Stimulated activated CD4-positive, alpha-beta T cell treated with anti-CD3 and anti-CD28 coated beads, TNF-alpha, amount 100 ng/mL, for 1 hour (primary cell): ENCODE data around the gene UPK3BL2.
"Not testable (repeated sequence)": the region's sequence is repeated elsewhere in the genome, so short reads cannot be mapped to it uniquely, and the experiment has no call there.

Experiments used
- DNase-seq, 3 donors: peaks; one replicate each; pipeline ENCODE4 v3.0.0-alpha.2; 2020; ENCODE audit warnings: low read depth in 3 of 3, low spot score in 1 of 3

Gene UPK3BL2

GRCh38 chr7:102543596-102543995, at the start of gene UPK3BL2:
Gene UPK3BL2 (minus strand): TSS chr7:102543696. CDS start chr7:102543636, 60 bp downstream.
- DNase-seq = not testable (repeated sequence)

DNA sequence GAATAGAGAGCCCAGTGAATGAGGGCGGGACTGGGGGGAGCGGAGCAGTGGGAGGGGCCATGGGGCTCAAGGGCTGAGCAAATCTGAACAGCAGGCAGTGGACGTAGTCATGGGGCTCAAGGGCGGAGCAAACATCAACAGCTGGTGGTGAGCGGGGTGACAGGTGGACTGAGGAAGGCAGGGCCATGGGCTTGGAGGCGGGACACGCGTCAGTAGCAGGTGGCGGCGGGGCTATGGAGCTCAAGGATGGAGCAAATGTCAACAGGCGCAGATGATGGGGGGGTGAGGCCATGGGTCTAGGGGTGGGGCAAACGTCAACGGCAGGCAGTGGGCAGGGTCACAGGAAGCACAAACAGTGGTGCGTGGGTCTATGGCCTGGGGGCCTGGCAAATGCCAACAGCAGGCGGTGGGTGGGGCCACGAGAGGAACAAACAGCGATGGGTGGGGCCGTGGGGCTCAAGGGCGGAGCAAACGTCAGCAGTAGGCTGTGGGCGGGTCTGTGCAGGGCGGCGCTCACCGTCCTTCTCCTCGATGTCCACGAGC, 49.1 kb upstream of the UPK3BL2 start:
- not testable (repeated sequence) for DNase-seq

DNA sequence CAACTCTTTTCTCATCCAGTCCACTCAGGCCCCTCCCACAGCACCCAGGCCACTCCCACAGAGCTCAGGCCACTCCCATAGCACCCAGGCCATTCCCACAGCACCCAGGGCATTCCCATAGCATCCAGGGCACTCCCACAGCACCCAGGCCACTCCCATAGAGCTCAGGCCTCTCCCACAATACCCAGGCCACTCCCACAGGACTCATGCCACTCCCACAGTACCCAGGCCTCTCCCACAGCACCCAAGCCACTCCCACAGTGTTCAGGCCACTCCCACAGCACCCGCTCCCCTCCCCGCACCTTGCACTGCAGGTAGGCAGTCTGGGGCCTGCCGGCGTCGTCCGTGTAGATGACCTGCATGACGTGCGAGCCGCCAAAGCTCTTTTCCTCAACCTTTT, 46.4 kb upstream of the UPK3BL2 start:
- DNase-seq = not testable (repeated sequence)

GRCh38 chr7:102583495-102583894, 40.0 kb upstream of the UPK3BL2 start:
- not testable (repeated sequence) for DNase-seq

GRCh38 chr7:102581722-102582121, 38.2 kb upstream of the UPK3BL2 start:
- not testable (repeated sequence) for DNase-seq

GRCh38 chr7:102578486-102578885, 35.0 kb upstream of the UPK3BL2 start:
- not testable (repeated sequence) for DNase-seq

GRCh38 chr7:102577315-102578240, 34.1 kb upstream of the UPK3BL2 start:
- not testable (repeated sequence) for DNase-seq

DNA sequence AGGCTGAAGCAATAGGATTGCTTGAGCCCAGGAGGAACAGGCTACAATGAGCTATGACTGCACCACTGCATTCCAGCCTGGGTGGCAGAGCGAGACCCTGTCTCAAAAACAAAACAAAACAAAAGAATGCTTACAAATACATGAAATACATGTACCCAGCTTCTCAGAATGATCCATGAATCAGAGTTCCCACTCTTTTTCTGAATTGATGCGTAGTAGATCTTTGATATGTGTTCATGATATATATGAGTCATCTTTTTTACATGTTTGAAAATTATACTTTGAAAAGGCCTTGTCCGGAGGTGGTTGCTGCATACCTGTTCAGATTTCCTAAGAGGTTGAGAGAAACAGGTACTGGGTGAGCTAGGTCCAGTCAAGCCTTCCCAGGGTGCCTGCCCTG, 32.9 kb upstream of the UPK3BL2 start:
- DNase-seq = not testable (repeated sequence)

GRCh38 chr7:102574607-102575006, 31.1 kb upstream of the UPK3BL2 start:
- not testable (repeated sequence) for DNase-seq

DNA sequence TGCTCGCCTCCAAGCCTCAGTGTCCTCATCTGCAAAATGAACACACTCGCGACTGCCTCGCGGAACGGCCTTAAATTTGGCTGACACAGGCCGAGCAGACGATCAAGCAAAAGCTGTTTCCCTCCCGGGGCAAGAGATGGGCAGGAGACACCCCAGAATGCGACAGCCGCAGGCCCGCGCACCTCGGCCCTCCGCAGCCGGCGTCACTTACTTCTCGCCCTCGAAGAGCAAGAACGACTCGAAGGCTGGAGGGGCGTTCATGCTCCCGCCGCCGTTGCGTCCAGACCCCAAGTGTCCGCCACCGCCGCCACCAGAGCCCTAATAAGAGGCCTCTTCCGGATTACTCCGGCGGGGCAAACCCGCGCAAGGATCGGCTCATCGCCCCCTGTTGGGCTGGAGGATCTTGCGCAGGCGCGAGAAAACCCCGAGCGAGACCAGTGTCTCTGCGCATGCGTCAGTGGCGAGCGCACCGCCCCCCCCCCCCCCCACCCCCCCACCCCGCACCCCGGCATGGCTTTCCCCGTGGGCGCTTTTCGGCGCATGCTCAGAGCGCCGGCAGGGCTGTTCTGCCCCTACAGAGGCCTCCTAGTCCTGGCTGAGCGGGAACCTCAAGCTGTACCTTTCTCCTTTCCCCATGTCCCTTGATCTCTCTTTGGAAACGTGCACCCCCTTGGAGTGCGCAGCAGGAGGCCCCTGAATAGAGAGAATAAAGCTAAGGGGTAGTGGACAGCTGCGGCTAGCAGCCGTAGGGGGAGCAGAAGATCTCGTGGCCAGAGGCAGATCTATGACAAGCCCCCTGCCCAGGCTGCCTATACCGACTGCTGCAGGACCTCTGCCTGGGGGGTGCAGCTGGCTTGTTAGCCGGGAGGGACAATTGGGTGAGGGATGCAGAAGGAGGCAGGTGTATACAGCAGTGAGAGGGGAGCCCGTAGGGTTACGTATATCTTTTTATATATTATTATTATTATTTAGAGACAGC, 29.1 kb upstream of the UPK3BL2 start, which contains the start of gene POLR2J3:
Gene POLR2J3 (minus strand): TSS at position 323 of the 979 bp plus-strand sequence. CDS start 62 bp downstream, at position 261.
- peak; percentile 94 to 100 (median 95) for DNase-seq

GRCh38 chr7:102568620-102569019, 25.1 kb upstream of the UPK3BL2 start:
- DNase-seq = not testable (repeated sequence)

GRCh38 chr7:102550808-102551422, 7.4 kb upstream of the UPK3BL2 start, which contains the start of gene SPDYE2:
Gene SPDYE2 (plus strand): TSS chr7:102551226. CDS start chr7:102553256, 2,030 bp downstream.
- DNase-seq = not testable (repeated sequence)

DNA sequence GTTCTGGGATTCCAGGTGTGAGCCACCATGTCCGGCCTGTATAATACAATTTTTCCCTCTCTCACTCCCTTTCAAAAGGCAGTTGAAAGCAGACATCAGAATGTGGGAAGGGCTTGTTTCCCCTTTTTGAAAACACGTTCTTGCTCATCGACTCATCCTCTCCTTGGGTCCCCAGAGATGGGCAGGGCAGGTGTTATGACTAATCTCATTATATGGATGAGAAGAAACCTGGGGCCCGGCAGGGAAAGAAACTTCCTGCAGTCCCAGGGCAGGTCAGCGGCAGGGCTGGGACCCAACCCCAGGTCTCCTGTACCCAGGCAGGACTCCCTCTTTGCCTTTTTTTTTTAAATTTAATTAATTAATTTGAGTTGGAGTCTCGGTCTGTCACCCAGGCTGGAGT, 2.9 kb upstream of the UPK3BL2 start:
- not testable (repeated sequence) for DNase-seq

- not testable (repeated sequence) for DNase-seq
These were observed 1.8 kb upstream of the UPK3BL2 start for GRCh38 chr7:102545288-102545687.

GRCh38 chr7:102544372-102544771, 876 bp upstream of the UPK3BL2 start:
- not testable (repeated sequence) for DNase-seq

DNA sequence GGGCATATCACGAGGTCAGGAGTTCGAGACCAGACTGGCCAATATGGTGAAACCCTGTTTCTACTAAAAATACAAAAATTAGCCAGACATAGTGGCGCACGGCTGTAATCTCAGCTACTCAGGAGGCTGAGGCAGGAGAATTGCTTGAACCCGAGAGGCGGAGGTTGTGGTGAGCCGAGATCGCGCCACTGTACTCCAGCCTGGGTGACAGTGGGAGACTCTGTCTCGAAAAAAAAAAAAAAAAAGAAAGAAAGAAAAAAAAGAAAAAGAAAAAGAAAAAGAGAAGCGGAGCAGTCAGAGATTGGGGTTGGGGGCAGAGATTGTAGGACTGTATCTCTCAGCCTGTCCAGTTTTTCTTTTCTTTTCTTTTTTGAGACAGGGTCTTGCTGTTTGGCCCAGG, 725 bp downstream of the UPK3BL2 start:
- DNase-seq = not testable (repeated sequence)

DNA sequence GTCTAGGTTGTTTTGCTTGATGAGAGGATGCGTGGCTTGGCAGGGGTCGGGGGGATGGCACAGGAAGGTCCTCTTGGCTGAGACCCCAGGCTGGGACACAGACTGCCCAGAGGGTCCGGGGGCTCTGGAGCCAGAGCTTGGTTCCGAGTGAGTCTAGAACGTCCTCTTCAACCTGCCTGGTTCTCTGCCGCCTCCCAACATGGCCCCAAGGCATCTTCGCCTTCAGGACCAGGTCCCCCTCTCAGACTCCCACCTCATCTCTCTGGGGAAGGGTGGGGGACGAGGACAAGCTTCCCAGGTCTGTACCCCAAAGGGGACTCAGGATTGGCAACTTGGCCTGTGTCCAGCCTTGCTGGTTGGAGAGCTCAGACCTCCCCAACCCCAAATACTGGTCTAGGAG, 1.4 kb downstream of the UPK3BL2 start:
- not testable (repeated sequence) for DNase-seq

GRCh38 chr7:102540604-102541003, 2.9 kb downstream of the UPK3BL2 start:
- not testable (repeated sequence) for DNase-seq

DNA sequence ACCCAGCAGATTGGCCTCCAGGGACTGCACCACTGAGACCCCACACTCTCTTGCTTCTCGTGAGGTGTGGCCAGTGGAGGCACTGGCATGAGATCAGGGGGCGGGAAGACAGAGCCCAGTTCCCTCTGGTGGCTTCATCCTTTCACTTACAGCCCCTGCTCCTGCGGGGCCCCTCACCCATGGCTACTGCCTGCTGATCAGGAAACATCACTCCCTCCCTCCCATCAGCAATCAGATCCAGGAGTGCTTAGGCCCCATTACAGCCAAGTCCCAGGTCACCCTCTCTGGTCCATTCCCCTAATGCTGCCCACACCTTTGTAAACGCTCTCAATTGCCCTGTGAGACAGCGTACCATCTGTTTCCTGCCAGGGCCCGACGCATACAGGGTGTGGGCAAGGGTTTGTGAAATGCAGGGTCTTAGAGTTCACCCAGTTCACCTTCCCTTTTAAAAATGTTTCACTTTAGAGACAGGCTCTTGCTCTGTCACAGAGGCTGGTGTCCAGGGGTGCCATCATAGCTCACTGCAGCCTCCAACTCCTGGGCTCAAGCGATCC, 8.4 kb downstream of the UPK3BL2 start:
- DNase-seq = not testable (repeated sequence)

GRCh38 chr7:102532127-102532526, 11.4 kb downstream of the UPK3BL2 start:
- not testable (repeated sequence) for DNase-seq
